Measurements from ENCODE around the gene NCKAP5. TPM values are rescaled to one million over a fixed set of nuclear protein-coding genes. Genes with fewer than 3 reads are reported as not detected.

NCKAP5 gene
- total and polyA plus RNA-seq, 4 donors: 2.3 to 20.2 (median 8.1) TPM

DNA sequence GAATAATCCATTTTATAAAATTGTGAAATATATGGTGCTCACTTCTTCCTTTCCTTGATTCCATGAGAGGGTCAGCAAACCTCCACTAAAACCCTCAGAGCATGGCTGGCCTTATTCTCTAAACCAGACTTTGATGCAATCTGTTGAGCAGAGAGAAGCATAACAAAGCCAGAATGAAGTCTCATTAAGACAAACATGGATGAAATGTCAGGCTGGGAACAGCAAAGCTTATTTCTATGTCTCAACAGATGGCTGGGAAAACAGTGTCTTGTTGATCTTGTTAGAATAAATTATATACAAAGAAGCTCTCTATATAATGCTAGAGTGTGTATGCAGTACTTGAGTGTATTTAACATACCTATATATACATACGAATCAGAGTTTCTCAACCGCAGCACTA is 671.2 kb downstream of the NCKAP5 start:
- TF ChIP-seq, protein P1, sequence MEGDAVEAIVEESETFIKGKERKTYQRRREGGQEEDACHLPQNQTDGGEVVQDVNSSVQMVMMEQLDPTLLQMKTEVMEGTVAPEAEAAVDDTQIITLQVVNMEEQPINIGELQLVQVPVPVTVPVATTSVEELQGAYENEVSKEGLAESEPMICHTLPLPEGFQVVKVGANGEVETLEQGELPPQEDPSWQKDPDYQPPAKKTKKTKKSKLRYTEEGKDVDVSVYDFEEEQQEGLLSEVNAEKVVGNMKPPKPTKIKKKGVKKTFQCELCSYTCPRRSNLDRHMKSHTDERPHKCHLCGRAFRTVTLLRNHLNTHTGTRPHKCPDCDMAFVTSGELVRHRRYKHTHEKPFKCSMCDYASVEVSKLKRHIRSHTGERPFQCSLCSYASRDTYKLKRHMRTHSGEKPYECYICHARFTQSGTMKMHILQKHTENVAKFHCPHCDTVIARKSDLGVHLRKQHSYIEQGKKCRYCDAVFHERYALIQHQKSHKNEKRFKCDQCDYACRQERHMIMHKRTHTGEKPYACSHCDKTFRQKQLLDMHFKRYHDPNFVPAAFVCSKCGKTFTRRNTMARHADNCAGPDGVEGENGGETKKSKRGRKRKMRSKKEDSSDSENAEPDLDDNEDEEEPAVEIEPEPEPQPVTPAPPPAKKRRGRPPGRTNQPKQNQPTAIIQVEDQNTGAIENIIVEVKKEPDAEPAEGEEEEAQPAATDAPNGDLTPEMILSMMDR (IDR thresholded peaks at IDR 0.05; ENCODE audit: control extremely low read depth, extremely low read depth): no peak
- H3K27ac ChIP-seq (ENCODE audit: low read depth in 1 of 2, low read length in 1 of 2): no peak overlapping the region
- 83 to 84% methylated on average over 2 of the region's 2 CpGs for WGBS, 2 donors
- no peaks in the 10 kb centered on the region for H3K27me3 ChIP-seq (ENCODE audit: control insufficient read depth in 3 of 3, insufficient read depth in 3 of 3, low read length in 2 of 3)
- H3K4me3 ChIP-seq: no peak overlapping the region
- H3K9me3 ChIP-seq (ENCODE audit: control insufficient read depth in 4 of 4, insufficient read depth in 3 of 4, low read length in 3 of 4): no peaks in the 10 kb centered on the region
- no peaks in the 10 kb centered on the region for H3K4me1 ChIP-seq (ENCODE audit: control insufficient read depth in 5 of 5, insufficient read depth in 5 of 5, low read length in 5 of 5)
- H3K9ac ChIP-seq (ENCODE audit: insufficient read depth in 1 of 2, low read length in 2 of 2): no peak overlapping the region
- ATAC-seq (ENCODE audit: insufficient read depth, low FRiP score) (no peak), DNase-seq (peak in 2 of 3 donors; percentile 9 to 25)
- no peaks in the 10 kb centered on the region for H3K36me3 ChIP-seq (ENCODE audit: control insufficient read depth in 4 of 4, insufficient read depth in 4 of 4, low read length in 4 of 4)

DNA sequence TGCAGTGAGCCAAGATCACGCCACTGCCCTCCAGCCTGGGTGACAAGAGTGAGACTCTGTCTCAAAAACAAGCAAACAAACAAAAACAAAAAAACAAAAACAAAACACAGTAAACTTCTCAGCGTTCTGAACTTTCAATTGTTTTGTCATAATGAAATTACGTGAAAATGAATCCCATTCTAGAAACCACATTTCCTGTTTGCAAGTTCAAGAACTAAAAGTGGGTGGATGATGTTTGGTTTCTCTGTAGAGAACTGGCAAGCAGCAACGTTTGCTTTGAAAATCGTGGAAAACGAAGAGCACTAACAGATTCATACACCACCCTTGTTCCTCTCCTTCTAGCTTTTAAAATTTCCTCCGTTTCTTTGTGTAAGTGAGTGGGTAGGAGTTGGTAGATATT is 672.2 kb downstream of the NCKAP5 start:
- no peak overlapping the region for H3K4me3 ChIP-seq
- 58 to 59% methylated on average over 7 of the region's 7 CpGs for WGBS, 2 donors
- H3K4me1 ChIP-seq (ENCODE audit: control insufficient read depth in 5 of 5, insufficient read depth in 5 of 5, low read length in 5 of 5): no peaks in the 10 kb centered on the region
- no peaks in the 10 kb centered on the region for H3K9me3 ChIP-seq (ENCODE audit: control insufficient read depth in 4 of 4, insufficient read depth in 3 of 4, low read length in 3 of 4)
- no peak overlapping the region for H3K9ac ChIP-seq (ENCODE audit: insufficient read depth in 1 of 2, low read length in 2 of 2)
- TF ChIP-seq, protein P1 (IDR thresholded peaks at IDR 0.05; ENCODE audit: control extremely low read depth, extremely low read depth): no peak
- H3K27ac ChIP-seq (ENCODE audit: low read depth in 1 of 2, low read length in 1 of 2): no peak overlapping the region
- H3K36me3 ChIP-seq (ENCODE audit: control insufficient read depth in 4 of 4, insufficient read depth in 4 of 4, low read length in 4 of 4): no peaks in the 10 kb centered on the region
- H3K27me3 ChIP-seq (ENCODE audit: control insufficient read depth in 3 of 3, insufficient read depth in 3 of 3, low read length in 2 of 3): no peaks in the 10 kb centered on the region
- ATAC-seq (ENCODE audit: insufficient read depth, low FRiP score) (no peak), DNase-seq (no peak)

DNA sequence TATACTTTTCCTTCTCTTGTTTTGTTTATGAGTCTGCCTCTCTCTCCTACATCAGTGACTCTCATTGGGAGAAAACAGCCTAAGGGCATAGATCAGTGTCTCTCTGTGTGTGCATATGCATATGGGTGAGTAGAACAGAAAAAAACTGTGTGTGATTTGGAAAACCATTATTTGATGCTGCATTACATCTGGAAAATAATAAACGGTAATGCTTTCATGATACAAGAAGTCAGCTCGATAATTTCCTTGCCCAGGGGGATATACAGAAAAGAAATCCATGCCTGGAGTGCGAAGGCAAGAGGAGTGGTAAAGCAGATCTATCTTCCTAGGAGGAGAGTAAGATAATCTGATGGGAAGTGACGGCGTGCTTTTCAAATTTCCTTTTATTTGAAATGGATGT is 676.8 kb downstream of the NCKAP5 start:
- no peak overlapping the region for H3K9ac ChIP-seq (ENCODE audit: insufficient read depth in 1 of 2, low read length in 2 of 2)
- H3K27me3 ChIP-seq (ENCODE audit: control insufficient read depth in 3 of 3, insufficient read depth in 3 of 3, low read length in 2 of 3): no peaks in the 10 kb centered on the region
- peaks cover 0 to 2% (median 0%) of the 10 kb centered on the region in 4 donors for H3K9me3 ChIP-seq (ENCODE audit: control insufficient read depth in 4 of 4, insufficient read depth in 3 of 4, low read length in 3 of 4)
- no peak for DNase-seq
- H3K4me1 ChIP-seq (ENCODE audit: control insufficient read depth in 5 of 5, insufficient read depth in 5 of 5, low read length in 5 of 5): no peaks in the 10 kb centered on the region
- ATAC-seq (ENCODE audit: insufficient read depth, low FRiP score): no peak
- no peak overlapping the region for H3K27ac ChIP-seq (ENCODE audit: low read depth in 1 of 2, low read length in 1 of 2)
- WGBS, 2 donors: 91 to 93% methylated on average over 5 of the region's 5 CpGs
- H3K4me3 ChIP-seq: no peak overlapping the region
- TF ChIP-seq, protein P1 (IDR thresholded peaks at IDR 0.05; ENCODE audit: control extremely low read depth, extremely low read depth): no peak
- H3K36me3 ChIP-seq (ENCODE audit: control insufficient read depth in 4 of 4, insufficient read depth in 4 of 4, low read length in 4 of 4): no peaks in the 10 kb centered on the region

DNA sequence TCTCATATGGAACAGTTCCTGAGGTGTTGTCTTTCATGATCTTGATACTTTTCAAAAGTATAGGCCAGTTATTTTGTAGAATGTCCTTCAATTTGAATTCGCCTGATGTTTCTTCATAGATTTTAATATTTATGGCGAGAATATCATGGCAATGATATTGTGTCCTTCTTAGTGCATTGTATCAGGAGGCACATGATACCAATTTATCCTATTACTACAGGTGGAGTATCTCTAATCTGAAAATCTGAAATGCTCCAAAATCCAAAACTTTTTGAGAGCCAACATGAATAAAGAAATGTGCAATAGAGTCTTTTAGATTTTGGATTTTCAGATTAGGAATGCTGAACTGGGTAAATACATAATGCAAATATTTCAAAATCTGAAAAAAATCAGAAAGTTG is 681.7 kb downstream of the NCKAP5 start:
- Histone ChIP-seq H3K9ac (ENCODE audit: insufficient read depth in 1 of 2, low read length in 2 of 2) (no peak overlapping the region), H3K4me3 (no peak overlapping the region), H3K27ac (ENCODE audit: low read depth in 1 of 2, low read length in 1 of 2) (no peak overlapping the region), H3K9me3 (ENCODE audit: control insufficient read depth in 4 of 4, insufficient read depth in 3 of 4, low read length in 3 of 4) (peaks cover 0 to 3% (median under 1%) of the 10 kb centered on the region in 4 donors), H3K4me1 (ENCODE audit: control insufficient read depth in 5 of 5, insufficient read depth in 5 of 5, low read length in 5 of 5) (no peaks in the 10 kb centered on the region), H3K36me3 (ENCODE audit: control insufficient read depth in 4 of 4, insufficient read depth in 4 of 4, low read length in 4 of 4) (no peaks in the 10 kb centered on the region), H3K27me3 (ENCODE audit: control insufficient read depth in 3 of 3, insufficient read depth in 3 of 3, low read length in 2 of 3) (no peaks in the 10 kb centered on the region)
- 73 to 97% methylated on average over 2 of the region's 2 CpGs for WGBS, 2 donors
- DNase-seq (no peak), ATAC-seq (ENCODE audit: insufficient read depth, low FRiP score) (no peak)
- TF ChIP-seq, protein P1 (IDR thresholded peaks at IDR 0.05; ENCODE audit: control extremely low read depth, extremely low read depth): no peak

All from lung (tissue), 12 donors.